CD4-positive, alpha-beta T cell treated with Interleukin-10 for 1 hour (primary cell): ENCODE measurements around the gene ZNF771.
A peak's percentile ranks its signal among the peaks of the same experiment; 100 is the strongest.
"Not testable (repeated sequence)": the region's sequence is repeated elsewhere in the genome, so short reads cannot be mapped to it uniquely, and the experiment has no call there.

Source experiments
- DNase-seq: peaks from one replicate; pipeline ENCODE4 v3.0.0-alpha.2; 2020

ZNF771 gene

GRCh38 chr16:30376461-30376902 is 30.9 kb upstream of the ZNF771 start:
- no peak for DNase-seq

- DNase-seq: no peak
These were observed 30.2 kb upstream of the ZNF771 start for GRCh38 chr16:30377050-30377811.

GRCh38 chr16:30377812-30378235 is 29.6 kb upstream of the ZNF771 start:
- peak; percentile 91 for DNase-seq

- peak; percentile 99 for DNase-seq
These were observed 28.9 kb upstream of the ZNF771 start for GRCh38 chr16:30378236-30379157.

- no peak for DNase-seq
These were observed 28.1 kb upstream of the ZNF771 start for GRCh38 chr16:30379158-30379783.

GRCh38 chr16:30380072-30380802 is 27.2 kb upstream of the ZNF771 start:
- no peak for DNase-seq

- DNase-seq: no peak
These were observed 26.6 kb upstream of the ZNF771 start for GRCh38 chr16:30380803-30381208.

- DNase-seq: peak; percentile 49
These were observed 25.9 kb upstream of the ZNF771 start for GRCh38 chr16:30381291-30382041.

- peak; percentile 82 for DNase-seq
These were observed 25.1 kb upstream of the ZNF771 start, which contains the start of gene SEPTIN1 for GRCh38 chr16:30382111-30382881. Gene SEPTIN1 (minus strand): TSS chr16:30382561. CDS start chr16:30382542, 19 bp downstream.

GRCh38 chr16:30383521-30383920 is 23.9 kb upstream of the ZNF771 start:
- no peak for DNase-seq

- DNase-seq: no peak
These were observed 12.7 kb upstream of the ZNF771 start for GRCh38 chr16:30394592-30395154.

GRCh38 chr16:30395155-30395991 is 12.0 kb upstream of the ZNF771 start, which contains the start of gene ZNF48:
Gene ZNF48 (plus strand): TSS chr16:30395420. CDS start chr16:30395795, 375 bp downstream.
- peak; percentile 62 for DNase-seq

GRCh38 chr16:30395992-30396585 is 11.3 kb upstream of the ZNF771 start:
- DNase-seq: no peak

- DNase-seq: not testable (repeated sequence)
These were observed 10.8 kb upstream of the ZNF771 start for GRCh38 chr16:30396627-30397026.

- DNase-seq: no peak
These were observed 10.3 kb upstream of the ZNF771 start for GRCh38 chr16:30397056-30397455.

- DNase-seq: no peak
These were observed 9.4 kb upstream of the ZNF771 start for GRCh38 chr16:30397776-30398660.

GRCh38 chr16:30398661-30399434 is 8.6 kb upstream of the ZNF771 start:
- no peak for DNase-seq
